SW480 (cell line): ENCODE results near the gene CEP120.
"Not testable (repeated sequence)": the region's sequence is repeated elsewhere in the genome, so short reads cannot be mapped to it uniquely, and the experiment has no call there.

Experiments used
- DNase-seq: peaks from one replicate; pipeline ENCODE4 v3.0.0-alpha.2; 2016; ENCODE audit warnings: low spot score

CEP120 gene

GRCh38 chr5:123423278-123424149 is at the start of gene CEP120:
TSS of gene CEP120 (minus strand) at chr5:123423403. CDS start at chr5:123422998, 405 bp downstream.
- DNase-seq, result peak; percentile 100

GRCh38 chr5:123472150-123472924 is 49.1 kb upstream of the CEP120 start:
- no peak for DNase-seq

GRCh38 chr5:123471385-123471784 is 48.2 kb upstream of the CEP120 start:
- DNase-seq, result no peak

GRCh38 chr5:123466839-123467238 is 43.6 kb upstream of the CEP120 start:
- DNase-seq, result not testable (repeated sequence)

- peak; percentile 66 for DNase-seq
These were observed 37.1 kb upstream of the CEP120 start for GRCh38 chr5:123460296-123460729.

GRCh38 chr5:123458994-123459393 is 35.8 kb upstream of the CEP120 start:
- DNase-seq, result not testable (repeated sequence)

GRCh38 chr5:123456242-123456641 is 33.0 kb upstream of the CEP120 start:
- DNase-seq, result no peak

GRCh38 chr5:123455640-123456039 is 32.4 kb upstream of the CEP120 start:
- no peak for DNase-seq

- no peak for DNase-seq
These were observed 31.9 kb upstream of the CEP120 start for GRCh38 chr5:123455095-123455494.

GRCh38 chr5:123454259-123454911 is 31.2 kb upstream of the CEP120 start:
- DNase-seq, result no peak

GRCh38 chr5:123452401-123452800 is 29.2 kb upstream of the CEP120 start:
- DNase-seq, result no peak

- no peak for DNase-seq
These were observed 27.8 kb upstream of the CEP120 start for GRCh38 chr5:123451047-123451446.

- DNase-seq, result no peak
These were observed 27.4 kb upstream of the CEP120 start for GRCh38 chr5:123450640-123451039.

GRCh38 chr5:123450114-123450513 is 26.9 kb upstream of the CEP120 start:
- no peak for DNase-seq

- DNase-seq, result no peak
These were observed 26.3 kb upstream of the CEP120 start for GRCh38 chr5:123449424-123449974.

- no peak for DNase-seq
These were observed 25.5 kb upstream of the CEP120 start for GRCh38 chr5:123448743-123449142.

- DNase-seq, result no peak
These were observed 24.9 kb upstream of the CEP120 start for GRCh38 chr5:123448017-123448617.

- no peak for DNase-seq
These were observed 20.8 kb upstream of the CEP120 start for GRCh38 chr5:123444016-123444415.

- no peak for DNase-seq
These were observed 18.2 kb upstream of the CEP120 start for GRCh38 chr5:123441408-123441807.

- no peak for DNase-seq
These were observed 17.4 kb upstream of the CEP120 start for GRCh38 chr5:123440456-123441181.

GRCh38 chr5:123439709-123440108 is 16.5 kb upstream of the CEP120 start:
- no peak for DNase-seq
